Lower leg skin (tissue), 4 donors: ENCODE data around the gene HMGN2. TPM values are rescaled to one million over a fixed set of nuclear protein-coding genes. Genes with fewer than 3 reads are reported as not detected.
A peak's percentile ranks its signal among the peaks of the same experiment; 100 is the strongest.

Experiments
- DNase-seq, 2 donors: peaks; one replicate each; pipeline ENCODE4 v3.0.0-alpha.2; 2019; ENCODE audit warnings: low spot score in 2 of 2
- H3K4me3 ChIP-seq: fragments of 200-600 bp; sonication (generic); 2 replicates; pipeline ENCODE4 v1.5.1; 2017; ENCODE audit warnings: mild to moderate bottlenecking, low read depth; ENCODE audit not compliant: poor library complexity, severe bottlenecking
- POLR2A ChIP-seq, 2 donors: fragments of 450-650 bp; IDR thresholded peaks; one replicate each; pipeline ENCODE4 v1.6.1; 2016 to 2017; ENCODE audit warnings: antibody characterized with exemption in 2 of 2, mild to moderate bottlenecking in 1 of 2, moderate library complexity in 1 of 2
- WGBS, 2 donors: methylation state at CpG; one replicate each; pipeline ENCODE4 v1.1.5; 2018; 5-methylcytosine and 5-hydroxymethylcytosine counted together
- intact Hi-C: fragments of 100-400 bp; cut with DNase I; formaldehyde crosslinking; loops from one replicate; pipeline ENCODE4 v1.15.0; 2023; ENCODE audit warnings: low total_unique reads
- total RNA-seq, 4 donors: library from RNA; depleted of rRNA; stranded (reverse); fragments of >200 nt; gene quantifications; one replicate each; pipeline ENCODE4 v1.1.0, GENCODE V29; 2016
- TF ChIP-seq, protein P1 (sequence below), 3 donors: fragments of 450-650 bp; IDR thresholded peaks; one replicate each; pipeline ENCODE4 v1.5.1; 2016; ENCODE audit warnings: antibody characterized with exemption in 3 of 3, mild to moderate bottlenecking in 3 of 3, moderate library complexity in 2 of 3

The HMGN2 gene
- total RNA-seq, 4 donors from 2014 or later: 128 to 224 (median 167) TPM

GRCh38 chr1:26438041-26438440 is 34.2 kb upstream of the HMGN2 start:
- 93 to 98% methylated on average over 6 of the region's 6 CpGs for WGBS, 2 donors
- no peak for DNase-seq
- TF ChIP-seq, protein P1, sequence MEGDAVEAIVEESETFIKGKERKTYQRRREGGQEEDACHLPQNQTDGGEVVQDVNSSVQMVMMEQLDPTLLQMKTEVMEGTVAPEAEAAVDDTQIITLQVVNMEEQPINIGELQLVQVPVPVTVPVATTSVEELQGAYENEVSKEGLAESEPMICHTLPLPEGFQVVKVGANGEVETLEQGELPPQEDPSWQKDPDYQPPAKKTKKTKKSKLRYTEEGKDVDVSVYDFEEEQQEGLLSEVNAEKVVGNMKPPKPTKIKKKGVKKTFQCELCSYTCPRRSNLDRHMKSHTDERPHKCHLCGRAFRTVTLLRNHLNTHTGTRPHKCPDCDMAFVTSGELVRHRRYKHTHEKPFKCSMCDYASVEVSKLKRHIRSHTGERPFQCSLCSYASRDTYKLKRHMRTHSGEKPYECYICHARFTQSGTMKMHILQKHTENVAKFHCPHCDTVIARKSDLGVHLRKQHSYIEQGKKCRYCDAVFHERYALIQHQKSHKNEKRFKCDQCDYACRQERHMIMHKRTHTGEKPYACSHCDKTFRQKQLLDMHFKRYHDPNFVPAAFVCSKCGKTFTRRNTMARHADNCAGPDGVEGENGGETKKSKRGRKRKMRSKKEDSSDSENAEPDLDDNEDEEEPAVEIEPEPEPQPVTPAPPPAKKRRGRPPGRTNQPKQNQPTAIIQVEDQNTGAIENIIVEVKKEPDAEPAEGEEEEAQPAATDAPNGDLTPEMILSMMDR (IDR thresholded peaks at IDR 0.05): no peak
- no peak for TF ChIP-seq POLR2A (IDR thresholded peaks at IDR 0.05)
- intact Hi-C loops: no loop called here
- no peak overlapping the region for H3K4me3 ChIP-seq

DNA sequence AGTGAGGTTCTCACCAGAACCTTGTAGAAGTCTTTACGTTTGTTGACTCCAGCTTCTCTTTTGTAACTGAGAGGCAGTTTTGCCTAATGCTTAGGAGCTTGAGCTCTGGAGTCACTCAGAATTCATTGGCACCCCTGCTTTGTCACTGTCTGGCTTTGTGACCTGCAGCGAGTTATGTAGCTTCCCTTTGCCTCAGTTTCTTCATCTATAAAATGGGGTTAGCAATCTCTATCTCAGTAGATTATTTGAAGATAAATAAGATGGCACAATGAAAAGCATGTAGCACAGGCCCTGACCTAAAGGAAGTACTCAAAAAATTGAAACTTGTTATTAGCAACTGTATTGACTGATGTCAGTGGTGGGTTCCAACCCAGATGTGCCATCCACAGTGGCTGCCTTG is 32.0 kb upstream of the HMGN2 start:
- WGBS, 2 donors: 92 to 99% methylated on average over 2 of the region's 2 CpGs
- no peak overlapping the region for H3K4me3 ChIP-seq
- TF ChIP-seq, protein P1 (IDR thresholded peaks at IDR 0.05): no peak
- TF ChIP-seq POLR2A (IDR thresholded peaks at IDR 0.05): no peak
- intact Hi-C loops: no loop called here
- no peak for DNase-seq

- intact Hi-C loops: no loop called here
- 94 to 95% methylated on average over 3 of the region's 3 CpGs for WGBS, 2 donors
- no peak overlapping the region for H3K4me3 ChIP-seq
- DNase-seq: no peak
- no peak for TF ChIP-seq POLR2A (IDR thresholded peaks at IDR 0.05)
- TF ChIP-seq, protein P1 (IDR thresholded peaks at IDR 0.05): no peak
Observed at GRCh38 chr1:26449868-26450267, 22.4 kb upstream of the HMGN2 start.

GRCh38 chr1:26450908-26451307 is 21.3 kb upstream of the HMGN2 start:
- H3K4me3 ChIP-seq: no peak overlapping the region
- intact Hi-C loops: no loop called here

DNA sequence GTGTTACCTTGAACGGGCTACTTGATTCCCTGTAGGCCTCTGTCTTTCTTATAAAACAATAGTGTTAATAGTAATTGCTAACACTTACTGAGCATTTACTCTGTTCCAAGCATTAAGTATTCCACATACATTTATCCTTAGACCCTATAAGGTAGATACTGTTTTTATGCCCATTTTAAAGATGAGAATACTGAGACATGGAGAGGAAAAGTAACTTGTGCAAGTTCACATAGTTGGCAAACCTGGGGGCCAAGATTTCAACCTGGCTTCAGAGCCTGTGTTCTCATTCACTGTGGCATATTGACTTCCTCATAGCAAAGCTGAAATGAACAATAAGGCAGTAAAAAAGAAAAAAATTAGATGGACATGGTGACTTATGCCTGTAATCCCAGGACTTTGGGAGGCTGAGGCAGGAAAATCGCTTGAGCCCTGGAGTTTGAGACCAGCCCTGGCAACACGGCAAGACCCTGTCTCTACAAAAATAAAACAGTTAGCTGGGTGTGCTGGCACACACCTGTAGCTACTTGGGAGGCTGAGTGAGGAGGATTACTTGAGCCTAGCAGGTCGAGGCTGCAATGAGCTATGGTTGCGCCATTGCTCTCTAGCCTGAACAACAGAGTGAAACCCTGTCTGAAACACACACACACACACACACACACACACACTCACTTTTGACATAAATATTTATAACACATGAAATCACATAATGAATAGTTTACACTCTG is 19.6 kb upstream of the HMGN2 start:
- peak in 1 of 2 donors; percentile 36 for DNase-seq
- no peak for TF ChIP-seq POLR2A (IDR thresholded peaks at IDR 0.05)
- TF ChIP-seq, protein P1 (IDR thresholded peaks at IDR 0.05): no peak
- intact Hi-C loops: no loop called here
- 94 to 96% methylated on average over 5 of the region's 5 CpGs for WGBS, 2 donors
- no peak overlapping the region for H3K4me3 ChIP-seq

More at GRCh38 chr1:26450908-26451307, 21.3 kb upstream of the HMGN2 start:
- TF ChIP-seq POLR2A (IDR thresholded peaks at IDR 0.05): no peak
- TF ChIP-seq, protein P1 (IDR thresholded peaks at IDR 0.05): no peak
- WGBS, 2 donors: 90% methylated on average over 3 of the region's 3 CpGs
- no peak for DNase-seq

- intact Hi-C loops: no loop called here
- no peak overlapping the region for H3K4me3 ChIP-seq
- no peak for TF ChIP-seq POLR2A (IDR thresholded peaks at IDR 0.05)
- TF ChIP-seq, protein P1 (IDR thresholded peaks at IDR 0.05): no peak
- no peak for DNase-seq
- WGBS, 2 donors: 94 to 100% methylated on average over 1 of the region's 1 CpG
Observed at GRCh38 chr1:26459148-26459547, 13.1 kb upstream of the HMGN2 start.
